ENCODE data around the gene PRKD1.

- TF ChIP-seq CTCF (IDR thresholded peaks at IDR 0.05; ENCODE audit: low read depth, low read length) = no peak
- no peak for TF ChIP-seq EZH2phosphoT487 (IDR thresholded peaks at IDR 0.05; ENCODE audit: low read depth)
These were observed 218.2 kb downstream of the PRKD1 start for GRCh38 chr14:29709490-29709889.
